Measurements from ENCODE around the gene SALL3.

SALL3 gene

DNA sequence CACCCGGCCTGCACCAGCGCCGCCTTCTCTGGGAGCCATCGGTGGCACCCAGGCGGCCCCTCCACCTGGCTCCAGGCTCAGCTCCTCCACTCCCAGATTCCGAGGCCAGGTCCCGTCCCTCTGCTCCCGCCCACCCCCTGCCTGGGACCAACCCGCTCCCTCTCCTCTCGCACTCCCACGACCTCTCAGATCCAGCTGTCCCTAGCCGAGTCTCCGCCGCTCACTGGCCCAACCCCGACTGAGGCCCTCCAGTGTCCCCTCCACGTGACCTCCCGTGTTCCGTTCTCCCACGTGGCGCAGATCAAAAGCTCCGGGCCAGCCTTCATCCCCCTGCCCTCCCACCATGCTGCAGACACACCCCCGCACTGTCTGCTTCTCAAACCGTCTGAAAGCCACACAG lies 14.4 kb upstream of the SALL3 start:
- no peak for DNase-seq (ENCODE audit: low read depth in 2 of 2)

DNA sequence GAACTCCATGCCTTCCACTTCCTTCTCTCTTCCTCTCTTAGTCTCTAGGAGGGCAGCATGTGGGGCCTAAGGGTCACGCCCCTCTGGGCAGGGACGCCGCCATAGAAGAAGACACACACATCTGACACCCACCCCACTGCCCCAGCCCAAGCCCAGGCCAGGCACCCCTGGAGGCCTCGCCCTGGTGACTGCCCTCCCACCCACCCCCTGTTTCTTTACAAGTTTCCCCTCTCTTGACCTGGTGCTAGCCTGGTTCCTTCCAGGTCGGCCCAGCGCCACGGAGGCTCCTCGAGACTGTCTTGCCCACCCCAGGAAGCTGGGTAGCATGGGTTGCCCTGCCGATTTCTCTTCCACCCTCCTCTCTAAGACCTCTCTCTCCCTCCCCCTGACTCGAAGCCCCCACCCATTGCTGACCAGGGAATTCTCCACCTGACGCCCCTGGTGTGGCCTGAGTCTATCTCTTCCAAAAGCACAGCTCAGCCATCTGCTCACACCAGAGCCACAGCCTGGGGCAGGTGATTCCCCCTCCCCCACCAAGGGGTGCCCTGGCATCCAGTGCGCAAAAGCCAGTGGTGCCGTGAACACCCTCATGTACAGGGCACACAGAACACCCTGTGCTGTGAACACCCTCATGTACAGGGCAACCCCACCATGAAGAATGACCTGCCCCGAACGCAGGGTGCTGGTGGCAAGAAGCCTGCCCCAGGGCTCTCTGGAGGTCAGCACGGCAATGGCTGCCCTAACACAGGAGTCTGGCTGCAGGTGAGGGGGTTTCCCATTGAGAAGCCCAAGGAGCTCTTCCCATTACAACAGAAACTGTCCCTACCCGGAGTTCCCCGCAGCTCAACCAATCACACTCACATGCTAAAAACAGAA lies 13.5 kb upstream of the SALL3 start:
- DNase-seq (ENCODE audit: low read depth in 2 of 2), result no peak

DNA sequence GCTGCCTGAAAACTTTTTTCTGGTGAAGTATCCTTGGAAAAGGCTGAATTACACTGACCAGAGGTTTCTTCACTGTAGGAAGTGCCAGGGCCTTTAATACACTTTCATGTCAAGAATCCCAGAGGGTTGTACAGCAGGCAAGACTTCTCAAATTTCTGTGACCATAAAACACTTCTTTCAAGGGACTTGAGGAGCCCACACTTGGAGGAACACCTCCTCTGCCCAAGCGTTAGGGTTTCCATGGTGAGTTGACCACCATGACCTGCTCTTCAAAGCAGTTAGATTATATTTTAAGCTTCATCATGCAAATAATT lies 12.9 kb upstream of the SALL3 start:
- DNase-seq (ENCODE audit: low read depth in 2 of 2), result no peak

DNA sequence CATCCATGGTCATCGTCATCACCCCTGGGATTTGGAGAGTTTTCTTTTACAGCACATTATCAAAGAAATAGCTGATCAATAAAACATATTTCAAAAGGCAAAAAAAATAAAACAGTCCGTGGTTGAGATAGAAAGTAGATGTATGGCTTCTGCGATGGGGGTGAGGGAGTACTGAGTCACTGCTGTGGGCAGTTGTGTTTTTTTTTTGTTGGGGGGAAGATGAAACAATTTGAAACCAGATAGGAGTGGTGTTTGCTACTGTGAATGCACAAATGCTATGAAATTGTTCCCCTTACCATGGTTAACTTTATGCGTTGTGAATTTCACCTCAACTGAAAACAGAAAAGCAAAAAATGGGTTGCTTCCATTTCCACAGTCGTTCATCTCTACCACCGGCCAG lies 11.9 kb upstream of the SALL3 start:
- no peak for DNase-seq (ENCODE audit: low read depth in 2 of 2)

DNA sequence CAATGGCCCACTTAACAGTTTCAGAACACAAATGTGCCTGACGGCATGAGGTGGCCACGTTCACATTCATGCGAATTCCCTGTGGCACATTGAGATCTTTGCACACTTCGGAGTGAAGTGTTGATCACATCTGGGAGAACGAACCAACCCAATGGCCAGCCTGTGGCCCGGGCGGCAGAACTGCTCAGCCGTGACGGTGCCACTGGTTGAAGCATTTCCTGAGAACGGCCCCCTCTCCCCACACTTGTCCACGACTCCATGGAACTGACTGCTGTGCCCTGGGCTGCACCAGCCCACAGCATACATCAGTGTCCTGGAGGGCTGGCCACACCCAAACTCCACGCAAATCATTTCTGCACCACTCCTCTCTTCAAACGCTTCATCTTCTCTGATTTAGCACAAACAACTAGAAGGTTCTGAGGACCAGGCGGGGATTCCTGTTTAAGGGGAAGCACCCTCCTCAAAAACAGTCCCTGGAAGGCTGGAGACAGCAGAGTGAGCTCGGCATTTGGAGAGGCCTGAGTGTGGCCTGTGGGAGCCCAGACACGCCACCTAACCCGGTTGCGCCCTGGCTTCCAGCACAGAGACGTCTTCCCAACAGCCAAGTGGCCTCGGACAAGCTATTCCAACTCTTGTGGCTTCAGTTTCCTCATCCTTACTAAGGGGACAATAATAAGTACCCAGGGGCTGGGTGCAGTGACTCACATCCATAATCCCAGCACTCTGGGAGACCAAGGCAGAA lies 9.9 kb upstream of the SALL3 start:
- no peak for DNase-seq (ENCODE audit: low read depth in 2 of 2)

DNA sequence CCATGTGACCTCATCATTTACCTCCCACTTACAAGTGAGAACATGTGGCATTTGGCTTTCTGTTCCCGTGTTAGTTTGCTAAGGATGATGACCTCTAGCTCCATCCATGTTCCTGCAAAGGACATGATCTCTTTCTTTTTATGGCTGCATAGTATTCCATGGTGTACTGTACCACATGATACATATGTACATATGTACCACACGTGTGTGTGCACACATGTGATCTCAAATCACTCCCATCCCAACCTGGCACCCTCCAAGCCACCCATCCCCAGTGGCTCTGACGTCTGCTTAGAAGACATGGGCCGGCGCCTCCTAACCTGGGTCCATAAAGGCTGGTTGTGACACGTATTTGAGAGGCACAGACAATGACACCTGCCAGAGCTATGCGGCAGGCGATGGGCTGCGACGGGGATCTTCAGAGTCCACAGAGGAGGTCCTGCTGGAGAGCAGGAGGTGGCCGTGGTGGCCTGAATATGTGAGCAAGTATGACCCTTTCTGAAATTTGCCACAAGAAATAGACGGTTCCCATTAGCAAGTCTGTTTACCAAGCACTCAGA lies 8.8 kb upstream of the SALL3 start:
- no peak for DNase-seq (ENCODE audit: low read depth in 2 of 2)

DNA sequence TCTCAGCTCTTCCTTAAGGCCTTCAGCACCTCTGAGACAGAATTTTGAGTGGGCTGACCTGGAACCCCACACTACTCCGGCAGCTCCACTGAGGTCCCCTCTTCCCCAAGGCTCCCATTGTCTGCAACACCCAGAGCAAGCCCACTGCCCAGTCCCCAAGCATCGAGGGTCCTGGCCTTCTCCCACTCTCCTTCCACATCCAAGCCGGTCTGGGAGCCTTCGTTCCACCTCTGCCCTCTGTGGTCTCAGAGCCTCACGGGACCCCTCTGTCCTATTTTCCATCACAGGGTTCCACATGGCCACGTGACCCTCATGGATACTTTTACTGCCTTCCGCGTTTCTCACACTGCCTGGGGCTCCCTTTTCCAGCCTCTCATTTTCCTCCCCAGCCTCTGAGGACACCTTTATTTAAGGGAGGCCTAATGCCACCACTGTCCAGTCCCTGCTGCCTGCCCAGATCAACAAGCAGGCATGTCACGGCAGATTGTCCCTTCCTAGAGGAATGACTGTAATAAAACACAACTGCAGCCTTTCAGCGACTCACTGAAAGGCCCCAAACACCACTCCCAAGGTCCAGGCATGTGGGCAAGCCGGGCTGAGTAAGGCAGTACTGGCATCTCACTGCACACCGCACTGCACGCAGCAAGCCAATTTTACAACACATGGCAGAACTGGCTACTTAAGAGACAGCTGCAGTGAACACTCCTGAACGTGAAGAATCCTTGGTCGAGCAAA lies 7.9 kb upstream of the SALL3 start:
- no peak for DNase-seq (ENCODE audit: low read depth in 2 of 2)

DNA sequence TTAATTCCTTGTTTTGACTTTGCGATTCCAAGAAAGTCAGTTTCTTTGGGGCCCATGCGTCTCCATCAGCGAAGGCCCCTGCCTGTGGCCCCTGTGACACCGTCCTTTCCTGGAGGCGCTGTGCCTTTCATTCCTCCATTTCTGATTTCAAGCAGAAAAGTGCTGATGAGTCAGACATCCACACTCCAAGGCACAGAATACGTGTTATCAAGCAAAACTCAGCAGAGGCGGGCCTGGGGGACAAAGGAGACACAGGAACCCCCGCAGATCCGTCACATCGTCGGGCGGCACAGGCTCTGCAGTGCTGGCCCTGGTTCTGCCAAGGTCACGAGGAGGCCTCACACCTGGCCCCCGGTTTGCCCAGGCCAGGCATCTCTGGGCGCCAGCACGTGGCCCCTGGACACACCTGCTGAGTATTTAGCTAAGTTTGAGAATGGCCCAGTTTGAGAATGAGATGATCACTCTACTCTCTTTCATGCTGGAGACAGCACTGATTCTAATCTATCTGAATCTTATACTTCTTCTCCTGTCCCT lies 7.2 kb upstream of the SALL3 start:
- DNase-seq (ENCODE audit: low read depth in 2 of 2), result no peak

DNA sequence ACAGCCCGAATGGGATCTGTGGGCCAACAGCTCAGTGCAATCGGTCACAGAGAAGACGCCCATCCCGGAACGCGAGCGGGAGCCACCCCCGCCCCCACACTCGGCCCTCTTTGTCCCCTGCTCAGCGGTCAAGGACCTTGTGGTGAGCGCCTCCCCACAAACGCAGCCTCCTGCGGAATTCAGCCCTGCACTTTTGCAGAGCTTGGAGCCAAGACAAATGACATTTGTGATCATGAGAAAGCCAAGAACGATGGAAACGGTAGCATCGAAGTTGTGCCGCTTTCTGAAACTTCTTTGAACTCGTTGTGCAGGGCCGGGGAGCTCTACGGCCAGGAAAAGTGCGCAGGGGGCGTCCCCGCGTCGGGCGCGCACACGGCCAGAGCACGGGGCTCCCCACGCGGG lies 6.7 kb upstream of the SALL3 start:
- no peak for DNase-seq (ENCODE audit: low read depth in 2 of 2)

DNA sequence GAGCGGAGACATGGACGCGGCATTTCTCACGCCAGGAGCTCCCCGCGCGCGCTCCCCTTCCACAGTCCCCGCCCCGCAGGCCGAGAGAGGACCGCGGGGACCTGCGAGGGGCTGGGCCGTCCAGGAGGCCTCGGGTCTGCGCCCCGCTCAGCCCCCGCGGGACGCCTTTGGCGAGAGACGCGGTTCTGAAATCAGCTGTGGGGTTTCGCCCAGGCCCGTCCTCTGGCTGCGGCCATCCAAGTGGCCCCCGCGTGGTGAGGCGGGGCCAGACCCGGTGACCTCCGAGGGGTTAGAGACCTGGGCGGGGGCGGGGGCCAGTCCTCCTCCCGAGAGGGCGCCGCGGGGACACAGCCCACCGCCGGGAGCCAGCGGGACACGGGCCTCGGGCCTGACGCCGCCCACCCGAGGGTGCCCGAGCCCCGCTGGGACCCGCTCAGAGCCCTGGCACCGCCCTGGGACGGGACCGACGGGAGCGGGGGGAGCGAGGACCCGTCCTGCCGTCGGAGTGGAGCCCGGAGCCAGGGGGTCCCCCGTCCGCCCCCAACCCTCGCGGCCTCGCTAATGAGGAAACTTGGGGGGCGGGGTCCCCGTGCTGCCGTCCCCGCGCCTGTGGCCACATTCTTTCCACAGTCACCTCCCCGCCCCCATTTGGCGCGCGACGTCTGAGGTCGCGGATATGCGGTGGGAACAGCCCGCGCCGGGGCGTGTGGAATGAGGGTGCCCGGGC lies 6.1 kb upstream of the SALL3 start:
- DNase-seq (ENCODE audit: low read depth in 2 of 2), result no peak

DNA sequence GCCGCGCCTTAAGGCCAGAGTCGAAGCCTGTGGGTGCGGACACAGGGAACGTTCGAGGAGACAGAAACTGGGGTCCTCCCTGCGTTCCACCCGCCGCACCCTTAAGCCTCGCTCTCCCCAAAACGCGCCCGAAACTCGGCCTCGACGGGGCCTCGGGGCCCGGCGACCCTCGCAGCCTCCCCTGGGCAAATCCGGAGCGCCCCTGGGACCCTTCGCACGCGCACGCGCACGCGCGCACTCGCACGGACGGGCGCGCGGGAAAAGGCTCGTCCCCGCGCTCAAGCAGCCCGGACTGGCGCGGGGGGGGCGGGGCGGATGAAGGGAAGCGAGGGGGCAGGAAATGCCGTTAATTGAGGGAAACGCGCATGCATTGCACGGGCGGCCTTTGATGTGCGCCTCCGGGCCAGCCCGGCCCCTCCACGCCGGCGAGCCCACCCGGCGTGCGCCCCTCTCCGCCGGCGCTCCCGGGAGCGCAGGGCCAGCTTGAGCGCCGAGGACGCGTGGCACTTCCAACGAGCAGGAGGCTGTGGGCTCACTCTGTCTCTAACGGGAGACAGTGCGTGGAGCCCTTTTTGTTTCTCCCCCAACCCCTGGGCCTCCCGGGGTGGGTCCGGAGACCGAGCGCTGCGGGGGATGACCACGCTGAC lies 5.4 kb upstream of the SALL3 start:
- no peak for DNase-seq (ENCODE audit: low read depth in 2 of 2)

DNA sequence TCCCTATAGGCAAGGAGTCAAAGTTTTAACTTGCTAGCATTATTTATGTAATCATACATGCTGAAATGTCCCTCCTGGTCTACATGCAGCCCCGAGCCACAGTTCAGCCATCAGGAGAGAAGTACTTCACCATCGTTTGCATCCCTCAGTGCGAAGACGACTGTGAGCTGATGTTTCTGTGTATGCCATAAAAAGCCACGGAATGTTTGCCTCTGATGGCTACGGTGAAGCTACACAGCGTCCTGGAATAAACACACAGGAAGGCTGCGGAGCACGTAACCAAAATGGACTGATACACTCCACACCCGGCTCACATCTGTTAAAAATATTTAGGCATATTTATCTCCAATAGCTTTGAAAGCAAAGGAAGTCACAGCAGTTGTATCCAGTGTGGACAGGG lies 4.3 kb upstream of the SALL3 start:
- no peak for DNase-seq (ENCODE audit: low read depth in 2 of 2)

DNA sequence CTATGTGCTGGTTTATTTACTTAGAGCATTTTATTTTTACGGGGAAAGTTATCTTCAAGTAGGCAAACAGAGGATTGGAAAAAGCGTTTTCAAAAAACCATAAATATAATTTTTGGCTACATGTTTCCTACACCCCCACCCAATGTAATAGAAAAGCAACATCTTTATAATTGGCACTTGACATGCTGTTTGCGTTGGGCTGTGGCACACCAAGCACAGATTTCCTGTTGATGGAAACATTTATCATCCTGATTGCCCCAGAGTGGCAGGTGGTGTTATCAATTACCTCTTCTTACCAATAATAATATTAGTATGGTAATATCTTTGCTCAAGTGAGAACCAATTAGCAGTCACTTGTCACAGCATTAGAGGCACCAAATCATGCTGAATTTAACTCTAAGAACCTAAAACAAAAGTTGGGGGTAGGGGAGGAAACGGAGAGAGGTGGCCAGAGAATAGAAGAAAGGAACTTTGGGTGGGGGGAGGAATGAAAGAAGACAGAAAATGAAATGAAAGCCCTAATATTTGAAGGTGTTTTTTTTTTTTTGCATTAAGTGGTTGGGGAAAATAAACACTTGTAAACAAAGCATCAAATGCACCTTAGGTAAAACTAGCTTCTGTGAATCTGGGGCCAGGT lies 3.8 kb upstream of the SALL3 start:
- no peak for DNase-seq (ENCODE audit: low read depth in 2 of 2)

DNA sequence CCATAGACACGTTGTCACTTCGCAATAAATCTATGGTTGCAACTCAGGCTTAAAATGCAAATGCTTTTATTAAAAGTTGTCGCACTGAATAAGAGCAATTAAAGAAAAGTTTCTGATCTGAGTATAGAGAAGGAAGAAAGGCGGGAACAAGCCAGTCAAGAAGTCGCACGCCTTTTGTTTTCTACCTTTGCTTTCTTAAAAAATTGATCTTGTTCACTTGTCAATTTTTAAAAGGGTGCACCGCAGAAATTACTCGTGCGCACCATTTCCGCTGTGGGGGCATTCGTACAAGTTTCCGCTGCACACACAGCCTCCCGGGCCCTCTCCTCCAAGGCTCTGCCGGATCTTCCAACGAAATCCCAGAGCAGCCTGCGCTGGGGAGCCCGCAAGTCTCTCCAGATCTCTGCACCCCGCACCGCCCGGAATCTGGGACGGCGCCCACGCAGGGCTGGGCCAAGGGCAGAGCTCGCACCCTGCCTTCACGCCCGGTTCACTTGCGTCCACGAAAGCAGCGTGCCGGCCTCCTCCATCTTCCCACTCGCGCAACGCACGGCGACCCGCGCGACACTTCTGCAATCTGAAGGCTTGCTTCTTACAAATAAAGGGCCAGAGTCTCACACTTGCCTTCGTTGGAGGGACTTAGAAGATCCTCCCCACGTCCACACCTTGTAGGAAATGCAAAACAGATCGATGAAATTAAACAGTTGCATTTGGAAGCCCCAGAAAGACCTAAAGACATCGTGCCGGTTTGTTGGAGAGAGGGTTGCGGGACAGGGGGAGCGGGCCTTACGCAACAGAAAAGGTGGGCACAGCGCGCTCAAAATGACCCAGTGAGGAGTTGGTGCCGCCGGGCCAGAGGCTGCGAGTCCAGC lies 2.6 kb upstream of the SALL3 start:
- no peak for DNase-seq (ENCODE audit: low read depth in 2 of 2)

DNA sequence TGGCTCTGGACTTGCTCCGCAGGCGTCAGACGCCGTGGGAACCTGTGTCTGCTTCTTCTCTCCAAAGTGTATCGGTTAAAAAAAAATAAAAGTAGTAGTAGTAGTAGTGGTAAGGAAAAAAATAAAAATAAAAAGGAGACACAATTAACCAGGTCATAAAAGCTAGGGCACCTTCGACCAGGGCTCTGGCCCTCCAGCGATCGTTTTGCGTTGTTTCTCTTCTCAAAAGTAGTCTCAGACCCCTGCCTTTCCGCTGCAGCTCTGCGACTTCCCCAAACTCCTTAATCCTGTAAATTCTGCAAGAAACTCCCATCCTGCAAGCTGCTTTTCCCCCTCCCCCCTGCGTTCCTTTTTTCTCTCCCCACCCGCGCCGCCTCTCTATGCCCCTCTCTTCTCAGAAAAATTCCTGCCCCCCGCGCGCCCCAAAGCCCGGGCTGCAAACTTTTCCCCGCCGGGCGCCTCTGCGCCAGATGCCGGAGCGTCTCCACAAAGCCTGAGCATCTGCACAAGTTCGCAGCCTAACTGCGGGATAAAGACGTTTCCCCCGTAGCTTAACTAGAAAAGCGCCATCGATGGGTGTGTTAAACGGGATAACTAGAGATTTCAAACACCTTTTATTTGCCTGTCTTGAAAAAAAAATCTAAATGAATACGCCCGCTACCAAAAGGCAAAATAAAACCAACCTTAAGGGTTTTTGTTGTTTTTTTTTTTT lies 1.8 kb upstream of the SALL3 start:
- DNase-seq (ENCODE audit: low read depth in 2 of 2), result no peak

DNA sequence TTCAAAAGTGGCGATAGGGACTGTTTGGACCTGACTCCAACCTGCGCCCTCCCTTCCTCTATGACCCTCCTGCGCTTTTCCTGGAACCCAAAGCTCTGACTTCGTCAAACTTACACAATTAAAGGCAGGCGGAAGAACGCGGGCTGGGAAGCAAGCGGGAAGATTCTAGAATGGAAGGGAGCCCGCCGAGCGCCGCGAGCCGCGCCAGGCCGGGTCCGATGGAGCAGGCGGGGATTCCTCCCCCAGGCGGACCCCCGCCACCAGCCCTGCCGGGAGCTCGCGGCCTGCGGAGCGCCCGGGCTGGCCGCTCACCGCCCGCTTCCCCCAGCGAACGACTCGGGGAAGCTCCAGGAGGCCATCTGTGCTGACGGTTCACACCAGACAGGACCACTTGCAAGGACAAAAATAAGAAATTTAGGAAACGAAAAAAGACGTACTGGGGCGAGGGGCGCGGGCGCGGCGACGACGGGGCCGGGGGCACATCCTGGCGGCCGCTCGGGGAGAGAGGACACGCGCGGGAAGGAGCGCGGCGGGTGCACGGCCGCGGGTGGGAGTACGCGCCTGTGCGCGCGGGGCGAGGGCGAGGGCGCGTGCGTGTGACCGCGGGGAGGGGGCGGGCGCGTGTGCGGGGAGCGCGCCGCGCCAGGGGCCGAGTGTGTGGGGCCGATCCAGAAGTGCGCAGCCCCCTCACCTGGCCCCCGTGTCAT lies 1.1 kb upstream of the SALL3 start:
- DNase-seq (ENCODE audit: low read depth in 2 of 2), result no peak

DNA sequence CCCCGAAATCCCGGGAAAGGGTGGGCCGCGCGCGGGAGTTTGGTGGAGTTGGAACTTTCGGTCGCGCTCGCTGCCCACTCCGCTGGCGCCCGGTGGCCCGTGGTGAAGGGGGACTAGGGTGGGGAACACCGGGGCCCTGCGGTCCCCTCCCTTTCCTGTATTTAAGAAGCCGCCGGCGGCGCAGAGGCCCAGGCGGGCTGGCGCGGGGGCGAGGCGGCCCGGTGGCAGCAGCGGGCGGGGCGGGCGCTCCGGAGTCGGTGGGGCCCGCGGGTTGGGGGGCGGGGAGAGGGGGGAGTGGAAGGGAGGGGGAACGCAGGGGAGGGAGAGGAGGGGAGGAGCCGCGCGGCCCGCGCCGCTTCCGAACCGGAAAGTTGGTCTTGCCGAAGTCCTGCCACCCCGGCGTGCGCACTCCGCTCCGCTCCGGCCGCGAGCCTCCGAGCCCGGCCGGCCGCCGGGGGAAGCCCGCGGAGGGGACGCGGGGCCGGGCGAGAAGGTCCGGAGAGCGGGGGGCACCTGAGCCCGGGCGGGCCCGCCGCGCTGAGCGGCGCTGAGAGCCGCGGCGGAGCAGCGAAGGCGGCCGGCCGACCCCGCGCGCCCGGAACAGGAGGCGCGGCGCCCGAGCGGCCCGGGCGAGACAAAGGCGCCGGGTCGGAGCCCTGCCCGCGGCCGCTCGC lies 425 bp upstream of the SALL3 start:
- no peak for DNase-seq (ENCODE audit: low read depth in 2 of 2)
